SK-N-SH (cell line): ENCODE data around the gene CPED1. TPM values are rescaled to one million over a fixed set of nuclear protein-coding genes. Genes with fewer than 3 reads are reported as not detected.

Experiments used
- CTCF ChIA-PET: fragments of 300-600, 350-600 bp; formaldehyde crosslinking; extraction: SDS; loops from one replicate; lab custom pipeline; 2021; lab: Yijun Ruan, JAX
- POLR2A ChIA-PET: fragments of 350-600 bp; sonication (Branson Sonifier 250); formaldehyde crosslinking; extraction: SDS; loops from one replicate; lab custom pipeline; 2020; ENCODE audit warnings: antibody characterized with exemption, inconsistent platforms; lab: Yijun Ruan, JAX
- DNase-seq: peaks from one replicate; pipeline ENCODE4 v3.0.0; 2012
- H2AFZ ChIP-seq: fragments of 200-600 bp; sonication (generic); 2 replicates; pipeline ENCODE4 v1.8.1; 2016; ENCODE audit warnings: antibody characterized with exemption, mild to moderate bottlenecking, low read depth
- H3F3A ChIP-seq: fragments of 200-600 bp; sonication (generic); replicated peaks from 2 replicates; pipeline ENCODE3; 2016; ENCODE audit warnings: antibody characterized with exemption, mild to moderate bottlenecking; ENCODE audit not compliant: insufficient read depth
- H3K27ac ChIP-seq, 2 experiments: fragments of 200-500 bp in 1 of 2; fragments of 200-600 bp in 1 of 2; sonication (Bioruptor generic) in 1 of 2; sonication (generic), shearing (Covaris generic) in 1 of 2; 2 replicates each; pipeline versions ENCODE4 v1.5.1 to v1.6.1; 2014 to 2016; ENCODE audit warnings: low read depth in 2 of 2, inconsistent platforms in 1 of 2, low read length in 1 of 2, mild to moderate bottlenecking in 1 of 2, mixed read lengths in 1 of 2
- H3K27me3 ChIP-seq: fragments of 200-600 bp; sonication (generic), shearing (Covaris generic); 2 replicates; pipeline ENCODE4 v1.6.1; 2016; ENCODE audit warnings: mixed run types; ENCODE audit not compliant: insufficient read depth
- H3K36me3 ChIP-seq, 2 experiments: fragments of 200-500 bp in 1 of 2; fragments of 200-600 bp in 1 of 2; sonication (Bioruptor generic) in 1 of 2; sonication (generic) in 1 of 2; replicated peaks in 1 of 2; 2 replicates each; pipeline versions ENCODE3 to v1.5.1; 2014 to 2016; ENCODE audit warnings: low read length in 1 of 2, mild to moderate bottlenecking in 1 of 2; ENCODE audit not compliant: insufficient read depth in 2 of 2, control insufficient read depth in 1 of 2
- H3K4me1 ChIP-seq, 2 experiments: fragments of 200-500 bp in 1 of 2; fragments of 200-600 bp in 1 of 2; sonication (Bioruptor generic) in 1 of 2; sonication (generic), shearing (Covaris generic) in 1 of 2; 2 replicates each; pipeline versions ENCODE4 v1.5.1 to v1.6.1; 2014 to 2016; ENCODE audit warnings: low read depth in 1 of 2, low read length in 1 of 2, mixed run types in 1 of 2; ENCODE audit not compliant: insufficient read depth in 2 of 2, control insufficient read depth in 1 of 2
- H3K4me2 ChIP-seq: fragments of 200-600 bp; sonication (generic), shearing (Covaris generic); 2 replicates; pipeline ENCODE4 v1.6.1; 2017; ENCODE audit warnings: mixed run types
- H3K4me3 ChIP-seq, 2 experiments: fragments of 200-500 bp in 1 of 2; fragments of 200-600 bp in 1 of 2; sonication (Bioruptor generic) in 1 of 2; sonication (generic), shearing (Covaris generic) in 1 of 2; 2 replicates each; pipeline versions ENCODE4 v1.5.1 to v1.8.1; 2014 to 2016; ENCODE audit warnings: low read depth in 2 of 2, inconsistent platforms in 1 of 2, low read length in 1 of 2, mild to moderate bottlenecking in 1 of 2, mixed read lengths in 1 of 2, moderate library complexity in 1 of 2
- H3K79me2 ChIP-seq: fragments of 200-600 bp; sonication (generic); 2 replicates; pipeline ENCODE4 v1.8.1; 2017; ENCODE audit warnings: mild to moderate bottlenecking; ENCODE audit not compliant: insufficient read depth
- H3K9ac ChIP-seq: fragments of 200-600 bp; sonication (generic); 2 replicates; pipeline ENCODE4 v1.6.1; 2017; ENCODE audit warnings: mixed run types
- H3K9me2 ChIP-seq: fragments of 200-600 bp; sonication (generic); 2 replicates; pipeline ENCODE4 v1.6.1; 2017; ENCODE audit warnings: mixed run types
- H3K9me3 ChIP-seq: fragments of 200-600 bp; sonication (generic); 2 replicates; pipeline ENCODE4 v1.6.1; 2017; ENCODE audit warnings: mixed run types, mild to moderate bottlenecking, moderate library complexity
- H4K20me1 ChIP-seq: fragments of 200-600 bp; sonication (generic); 2 replicates; pipeline ENCODE4 v1.6.1; 2017; ENCODE audit warnings: mild to moderate bottlenecking, mixed run types; ENCODE audit not compliant: insufficient read depth
- CHD2 ChIP-seq: fragments of 150-350 bp; IDR thresholded peaks from 2 replicates; pipeline ENCODE4 v1.6.1; 2018; ENCODE audit warnings: low read length; ENCODE audit not compliant: partially characterized antibody
- GABPA ChIP-seq: IDR thresholded peaks from 2 replicates; pipeline ENCODE4 v1.4.0; 2012; ENCODE audit warnings: low read depth, mild to moderate bottlenecking
- JUND ChIP-seq: IDR thresholded peaks from 2 replicates; pipeline ENCODE4 v1.4.0; 2012
- MXI1 ChIP-seq: IDR thresholded peaks from 2 replicates; pipeline ENCODE4 v1.6.1; 2012; ENCODE audit warnings: mild to moderate bottlenecking, low read depth, low read length, improper control_type of control experiment
- NFIC ChIP-seq: IDR thresholded peaks from 2 replicates; pipeline ENCODE4 v1.4.0; 2012; ENCODE audit warnings: borderline replicate concordance
- NRF1 ChIP-seq: IDR thresholded peaks from 2 replicates; pipeline ENCODE4 v1.6.1; 2012; ENCODE audit warnings: low read depth, mild to moderate bottlenecking, low read length
- RAD21 ChIP-seq: IDR thresholded peaks from 2 replicates; pipeline ENCODE4 v1.6.1; 2012; ENCODE audit warnings: mild to moderate bottlenecking, low read length
- SMC3 ChIP-seq: IDR thresholded peaks from 2 replicates; pipeline ENCODE4 v1.6.1; 2012; ENCODE audit warnings: low read depth, low read length, improper control_type of control experiment
- TEAD4 ChIP-seq: IDR thresholded peaks from 2 replicates; pipeline ENCODE4 v1.4.0; 2012; ENCODE audit warnings: mild to moderate bottlenecking, borderline replicate concordance; ENCODE audit not compliant: insufficient read depth
- WGBS: methylation state at CpG from one replicate; pipeline ENCODE4 v1.1.6; 2017; ENCODE audit warnings: low lambda C conversion rate; 5-methylcytosine and 5-hydroxymethylcytosine counted together
- polyA plus RNA-seq, 3 experiments: library from polyadenylated mRNA; depleted of rRNA; stranded (reverse); fragments of >200 nt; gene quantifications; 2 replicates each; pipeline ENCODE4 v1.2.3, GENCODE V29; 2012
- TF ChIP-seq, protein P1 (sequence below): IDR thresholded peaks from 2 replicates; pipeline ENCODE4; 2012
- TF ChIP-seq, protein P2 (sequence below): fragments of 150-350 bp; IDR thresholded peaks from 2 replicates; pipeline ENCODE4 v1.6.1; 2017; ENCODE audit warnings: antibody characterized with exemption, low read length, low read depth, borderline replicate concordance

The CPED1 gene
- polyA plus RNA-seq, 1 of the 3 experiments (the other 2 are of a cell fraction): 4.4 TPM

DNA sequence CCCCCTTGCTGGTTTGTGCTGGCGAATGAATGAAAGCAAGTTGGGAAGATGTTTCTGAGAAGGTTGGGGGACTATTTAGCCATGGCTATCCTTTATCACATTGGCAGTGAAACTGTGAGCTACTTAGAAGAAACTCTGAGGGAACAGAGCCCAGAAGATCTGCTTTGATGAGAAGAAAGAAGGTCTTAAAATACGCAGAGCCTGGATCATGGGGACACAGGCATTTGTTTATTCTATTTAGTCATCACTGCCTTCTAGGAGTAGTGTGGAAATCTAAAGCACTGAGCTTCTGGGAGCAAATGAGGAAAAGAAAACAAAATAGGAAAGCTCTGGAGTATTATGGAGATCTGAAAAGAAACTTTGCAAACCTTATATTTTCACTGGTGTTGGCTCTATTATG lies 28.5 kb downstream of the CPED1 start:
- Histone ChIP-seq H3K9me3 (no peaks in the 10 kb centered on the region), H3K9ac (no peak overlapping the region), H2AFZ (no peak overlapping the region), H3K4me2 (no peak overlapping the region), H3K36me3 (no peaks in the 10 kb centered on the region), H3K79me2 (no peaks in the 10 kb centered on the region), H3K4me3 (no peak overlapping the region), H3K27ac (no peak overlapping the region), H3F3A (peaks cover 20% of the 10 kb centered on the region), H4K20me1 (no peaks in the 10 kb centered on the region), H3K27me3 (no peaks in the 10 kb centered on the region), H3K9me2 (no peaks in the 10 kb centered on the region), H3K4me1 (peaks cover 0 to 7% of the 10 kb centered on the region in 2 experiments; a peak in 3 of 4 replicates)
- 81% methylated on average over 2 of the region's 2 CpGs for WGBS
- DNase-seq: no peak
- POLR2A ChIA-PET: no interaction called here
- TF ChIP-seq RAD21 (no peak), NFIC (no peak), JUND (no peak), CHD2 (no peak), TEAD4 (no peak), MXI1 (no peak), NRF1 (no peak), SMC3 (no peak), GABPA (no peak)
- TF ChIP-seq, protein P1, sequence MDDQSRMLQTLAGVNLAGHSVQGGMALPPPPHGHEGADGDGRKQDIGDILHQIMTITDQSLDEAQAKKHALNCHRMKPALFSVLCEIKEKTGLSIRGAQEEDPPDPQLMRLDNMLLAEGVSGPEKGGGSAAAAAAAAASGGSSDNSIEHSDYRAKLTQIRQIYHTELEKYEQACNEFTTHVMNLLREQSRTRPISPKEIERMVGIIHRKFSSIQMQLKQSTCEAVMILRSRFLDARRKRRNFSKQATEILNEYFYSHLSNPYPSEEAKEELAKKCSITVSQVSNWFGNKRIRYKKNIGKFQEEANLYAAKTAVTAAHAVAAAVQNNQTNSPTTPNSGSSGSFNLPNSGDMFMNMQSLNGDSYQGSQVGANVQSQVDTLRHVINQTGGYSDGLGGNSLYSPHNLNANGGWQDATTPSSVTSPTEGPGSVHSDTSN: no peak
- TF ChIP-seq, protein P2, sequence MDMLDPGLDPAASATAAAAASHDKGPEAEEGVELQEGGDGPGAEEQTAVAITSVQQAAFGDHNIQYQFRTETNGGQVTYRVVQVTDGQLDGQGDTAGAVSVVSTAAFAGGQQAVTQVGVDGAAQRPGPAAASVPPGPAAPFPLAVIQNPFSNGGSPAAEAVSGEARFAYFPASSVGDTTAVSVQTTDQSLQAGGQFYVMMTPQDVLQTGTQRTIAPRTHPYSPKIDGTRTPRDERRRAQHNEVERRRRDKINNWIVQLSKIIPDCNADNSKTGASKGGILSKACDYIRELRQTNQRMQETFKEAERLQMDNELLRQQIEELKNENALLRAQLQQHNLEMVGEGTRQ: no peak
- CTCF ChIA-PET: interaction anchor here (0.9 to 3.4 kb wide), 10 partner anchors 11 to 351 kb away, joined by 3 to 12 read pairs (median 3); partner anchors contain the start of gene CPED1

DNA sequence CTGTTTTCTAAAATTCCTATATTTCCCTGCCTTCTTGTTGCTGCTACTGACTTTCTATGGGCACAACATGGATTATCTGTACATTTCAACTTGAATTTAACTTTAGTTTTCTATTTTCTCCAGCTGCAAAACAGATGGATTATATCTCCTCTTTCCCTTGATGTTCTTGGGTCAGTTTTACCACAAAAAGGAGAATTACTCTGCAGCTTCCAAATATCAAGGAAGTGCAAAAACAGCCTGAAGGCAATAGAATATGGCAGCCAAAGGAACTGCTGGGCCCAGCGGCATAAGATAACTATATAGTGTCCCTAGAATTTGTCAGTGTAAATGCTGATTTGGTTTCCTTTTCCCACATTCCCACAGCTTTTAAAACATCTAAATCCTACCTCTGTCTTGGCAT lies 29.1 kb downstream of the CPED1 start:
- DNase-seq: no peak
- H3K27ac ChIP-seq: no peak overlapping the region
- no peaks in the 10 kb centered on the region for H3K79me2 ChIP-seq
- CTCF ChIA-PET: interaction anchor here (0.9 to 3.4 kb wide), 7 partner anchors 10 to 91 kb away, joined by 3 to 12 read pairs (median 3); partner anchors contain the start of gene CPED1
- H4K20me1 ChIP-seq: no peaks in the 10 kb centered on the region
- no peak overlapping the region for H3K4me3 ChIP-seq
- H3F3A ChIP-seq: peaks cover 20% of the 10 kb centered on the region
- H3K9ac ChIP-seq: no peak overlapping the region
- H3K9me3 ChIP-seq: no peaks in the 10 kb centered on the region
- no peaks in the 10 kb centered on the region for H3K27me3 ChIP-seq
- H3K36me3 ChIP-seq: no peaks in the 10 kb centered on the region
- no peaks in the 10 kb centered on the region for H3K9me2 ChIP-seq
- no peak overlapping the region for H2AFZ ChIP-seq
- WGBS: 89% methylated on average over 1 of the region's 1 CpG
- POLR2A ChIA-PET: no interaction called here
- TF ChIP-seq SMC3 (no peak), GABPA (no peak)
- no peak overlapping the region for H3K4me2 ChIP-seq
- peaks cover 0 to 7% of the 10 kb centered on the region in 2 experiments; a peak in 3 of 4 replicates for H3K4me1 ChIP-seq
